NCI-H1092 treated with DMSO at 0.1 percent for 48 hours (cell line): ENCODE measurements around the gene PPEF1.
"Not testable (repeated sequence)": the region's sequence is repeated elsewhere in the genome, so short reads cannot be mapped to it uniquely, and the experiment has no call there.

Source experiments
- DNase-seq: peaks from one replicate; lab custom pipeline; 2025; lab: John Stamatoyannopoulos, UW

Gene PPEF1

GRCh38 chrX:18702362-18703195 is 4.9 kb upstream of the PPEF1 start:
- DNase-seq = no peak

DNA sequence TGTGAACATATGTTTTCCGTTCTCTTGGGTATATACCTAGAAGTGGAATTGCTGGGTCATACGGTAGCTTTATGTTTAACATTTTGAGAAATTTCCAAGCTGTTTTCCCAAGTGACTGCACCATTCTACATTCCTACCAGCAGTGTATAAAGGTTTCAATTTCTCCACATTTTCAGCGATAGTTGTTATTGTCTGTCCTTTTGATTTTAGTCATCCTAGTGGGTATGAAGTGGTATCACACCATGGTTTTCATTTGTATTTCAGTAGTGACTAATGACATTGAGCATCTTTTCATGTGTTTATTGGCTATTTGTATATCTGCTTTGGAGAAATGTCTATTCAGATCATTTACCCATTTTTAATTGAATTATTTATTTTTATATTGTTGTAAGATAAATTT is 2.4 kb downstream of the PPEF1 start:
- DNase-seq = no peak

DNA sequence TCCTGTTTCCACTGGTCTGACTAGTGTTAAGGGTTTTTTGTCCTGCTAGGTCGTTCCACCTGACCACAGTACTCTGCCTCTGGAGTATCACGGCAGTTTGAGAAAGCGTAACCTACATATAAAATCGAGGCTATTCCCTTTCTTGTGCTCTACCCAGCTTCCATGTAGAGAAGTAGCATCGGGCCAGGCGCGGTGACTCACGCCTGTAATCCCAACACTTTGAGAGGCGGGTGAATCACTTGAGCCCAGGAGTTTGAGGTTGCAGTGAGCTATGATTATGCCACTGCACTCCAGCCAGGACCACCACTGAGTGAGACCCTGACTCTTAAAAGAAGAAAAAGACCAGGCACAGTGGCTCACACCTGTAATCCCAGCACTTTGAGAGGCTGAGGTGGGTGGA is 7.5 kb downstream of the PPEF1 start:
- no peak for DNase-seq

GRCh38 chrX:18719852-18720251 is 12.4 kb downstream of the PPEF1 start:
- no peak for DNase-seq

DNA sequence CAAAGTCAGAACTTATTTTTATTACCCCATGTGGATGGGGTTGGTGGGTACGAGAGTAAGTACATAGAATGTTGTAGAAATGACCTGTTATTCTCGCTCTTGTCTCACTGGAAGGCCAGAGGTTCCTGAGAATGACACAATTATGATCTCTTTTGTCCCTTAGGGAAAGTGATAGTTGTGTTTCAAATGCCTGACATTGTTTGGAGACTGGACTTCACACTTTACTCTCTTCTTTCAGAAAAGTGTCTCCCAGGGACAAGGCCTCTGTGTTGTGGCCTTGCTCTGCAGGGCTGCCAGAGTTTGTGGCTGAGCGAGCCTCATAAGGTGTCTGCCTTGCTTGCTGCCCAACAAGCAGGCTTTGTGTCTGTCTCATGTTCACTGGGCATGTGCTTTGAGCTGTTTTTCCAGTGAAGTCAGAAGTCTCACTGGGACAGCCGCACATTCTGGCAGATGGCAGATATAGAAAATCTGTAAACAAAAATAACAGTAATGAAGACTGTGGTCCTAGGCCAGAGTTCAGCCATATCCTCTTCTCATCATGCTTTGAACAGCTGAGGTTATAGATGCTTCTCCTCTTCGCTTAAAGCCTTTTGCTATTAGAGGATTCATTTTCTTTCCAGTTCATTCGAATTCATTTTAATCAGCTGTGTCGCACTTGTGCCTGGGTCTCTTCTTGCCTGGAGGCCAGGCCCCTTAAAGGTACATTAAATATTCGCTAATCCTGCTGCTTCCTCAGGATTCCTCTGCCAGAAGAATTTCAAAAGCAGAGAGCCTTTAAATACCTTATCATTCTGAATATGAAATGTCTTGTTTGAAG is 14.4 kb downstream of the PPEF1 start:
- no peak for DNase-seq

DNA sequence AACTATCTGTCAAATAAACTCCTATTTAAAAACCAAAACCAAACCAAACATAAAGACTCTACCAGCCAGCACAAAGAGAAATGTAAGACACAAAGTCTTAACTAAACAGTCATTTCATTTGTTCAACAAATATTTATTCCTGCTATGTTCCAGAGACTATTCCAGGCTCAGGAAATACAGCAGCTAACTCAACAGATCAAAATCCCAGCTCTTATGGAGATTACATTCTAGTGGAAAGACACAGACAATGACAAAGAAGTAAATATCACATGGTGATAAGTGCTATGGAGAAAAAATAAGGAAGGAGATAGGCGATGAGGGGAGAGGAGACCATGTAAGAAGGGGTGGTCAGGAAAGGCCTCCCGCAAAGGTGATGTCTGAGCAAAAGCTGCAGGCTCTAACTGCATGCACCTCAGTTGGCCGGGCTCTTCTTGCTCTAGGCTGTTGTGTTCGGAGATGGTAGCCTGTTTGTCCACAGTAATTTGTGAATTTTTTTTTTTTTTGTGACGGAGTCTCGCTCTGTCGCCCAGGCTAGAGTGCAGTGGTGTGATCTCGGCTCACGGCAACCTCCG is 15.1 kb downstream of the PPEF1 start:
- DNase-seq = no peak

DNA sequence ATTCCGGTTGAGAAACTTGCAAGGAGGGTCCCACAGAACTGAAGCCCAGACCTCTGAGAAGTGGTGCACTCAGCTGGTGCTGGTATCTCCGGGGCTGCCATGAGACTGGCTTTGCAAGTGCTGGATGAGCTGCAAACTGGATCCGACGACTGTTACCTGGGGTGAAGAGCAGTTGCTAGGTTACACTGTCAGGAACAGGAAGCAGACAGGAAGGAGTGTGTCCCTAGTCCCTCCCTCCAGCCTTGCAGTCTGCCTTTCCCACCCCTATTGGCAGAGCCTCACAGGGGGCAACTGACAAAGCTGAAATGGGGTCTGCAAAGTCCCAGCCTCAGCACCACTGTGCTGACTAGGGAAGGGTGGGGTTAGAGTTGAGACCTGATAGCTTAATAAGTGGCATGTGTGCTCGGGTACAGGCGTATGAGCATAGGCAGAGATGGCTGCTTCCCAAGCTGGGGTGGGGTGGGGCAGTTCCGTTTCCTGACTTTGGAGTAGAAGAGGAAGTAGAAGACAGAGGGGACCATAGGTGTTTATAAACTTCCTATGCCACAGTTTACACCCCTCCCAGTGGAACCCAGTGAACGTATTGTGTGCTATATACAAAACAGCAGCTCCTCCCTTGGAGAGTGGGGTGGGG is 18.0 kb downstream of the PPEF1 start:
- DNase-seq = no peak

GRCh38 chrX:18733287-18733686 is 25.8 kb downstream of the PPEF1 start:
- no peak for DNase-seq

GRCh38 chrX:18739609-18740008 is 32.2 kb downstream of the PPEF1 start:
- DNase-seq = not testable (repeated sequence)

- no peak for DNase-seq
Observed at GRCh38 chrX:18748499-18748898, 41.1 kb downstream of the PPEF1 start.

DNA sequence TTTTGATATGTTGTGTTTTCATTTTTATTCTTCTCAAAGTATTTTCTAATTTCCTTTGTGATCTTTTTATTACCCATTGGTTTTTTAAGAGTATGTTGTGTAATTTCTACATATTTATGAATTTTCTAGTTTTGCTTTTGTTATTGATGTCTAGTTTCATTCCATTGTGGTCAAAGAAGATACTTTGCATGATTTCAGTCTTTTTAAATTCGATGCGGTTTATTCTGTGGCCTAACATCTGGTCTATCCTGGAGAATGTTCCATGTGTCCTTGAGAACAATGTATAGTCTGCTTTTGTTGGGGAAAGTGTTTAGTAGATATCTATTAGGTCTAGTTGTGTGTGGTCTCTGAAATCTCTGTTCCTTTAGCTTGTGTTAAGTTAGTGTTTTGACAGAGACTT is 46.2 kb downstream of the PPEF1 start:
- DNase-seq = no peak

GRCh38 chrX:18755651-18756050 is 48.2 kb downstream of the PPEF1 start:
- peak; percentile 0 for DNase-seq

- no peak for DNase-seq
Observed at GRCh38 chrX:18757956-18758932, 50.8 kb downstream of the PPEF1 start.

DNA sequence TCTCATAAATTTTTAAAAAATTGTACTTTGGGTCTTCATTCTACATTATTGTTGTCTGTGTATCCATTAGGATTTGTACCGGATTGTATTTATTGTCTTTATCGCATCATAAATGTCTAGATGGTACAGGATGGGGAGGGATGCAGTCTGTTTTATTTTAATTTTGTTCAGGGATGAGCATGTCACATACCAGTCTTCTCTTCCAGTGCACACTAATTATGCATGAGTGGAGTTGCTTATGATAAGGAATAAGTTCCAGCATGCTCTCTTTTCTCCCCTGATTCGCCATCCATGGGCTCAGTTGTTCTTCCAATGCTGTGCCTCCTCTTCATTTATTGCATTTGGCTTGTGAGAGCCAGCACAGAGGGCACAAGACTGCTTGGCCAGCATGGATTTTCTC is 54.3 kb downstream of the PPEF1 start:
- no peak for DNase-seq

- DNase-seq = not testable (repeated sequence)
Observed at GRCh38 chrX:18763106-18763505, 55.7 kb downstream of the PPEF1 start.

DNA sequence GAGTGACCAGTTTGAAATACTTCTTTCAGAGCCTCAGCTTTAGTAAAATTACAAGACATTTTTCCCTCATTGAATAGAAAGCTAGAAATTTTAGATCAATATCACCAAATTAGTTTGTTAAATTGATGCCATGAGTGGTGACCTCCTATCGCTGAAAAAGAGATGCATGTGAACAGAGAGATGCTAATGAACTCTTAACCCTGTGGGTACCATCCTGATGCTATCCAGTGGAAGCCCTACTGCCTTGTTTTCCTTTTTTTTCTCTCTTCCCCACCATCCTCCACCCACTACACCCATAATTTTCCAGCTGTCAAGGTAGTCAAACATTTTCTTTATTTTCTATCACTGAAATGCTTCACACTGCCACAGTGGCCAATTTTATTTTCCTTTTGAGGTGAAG is 61.9 kb downstream of the PPEF1 start:
- no peak for DNase-seq

DNA sequence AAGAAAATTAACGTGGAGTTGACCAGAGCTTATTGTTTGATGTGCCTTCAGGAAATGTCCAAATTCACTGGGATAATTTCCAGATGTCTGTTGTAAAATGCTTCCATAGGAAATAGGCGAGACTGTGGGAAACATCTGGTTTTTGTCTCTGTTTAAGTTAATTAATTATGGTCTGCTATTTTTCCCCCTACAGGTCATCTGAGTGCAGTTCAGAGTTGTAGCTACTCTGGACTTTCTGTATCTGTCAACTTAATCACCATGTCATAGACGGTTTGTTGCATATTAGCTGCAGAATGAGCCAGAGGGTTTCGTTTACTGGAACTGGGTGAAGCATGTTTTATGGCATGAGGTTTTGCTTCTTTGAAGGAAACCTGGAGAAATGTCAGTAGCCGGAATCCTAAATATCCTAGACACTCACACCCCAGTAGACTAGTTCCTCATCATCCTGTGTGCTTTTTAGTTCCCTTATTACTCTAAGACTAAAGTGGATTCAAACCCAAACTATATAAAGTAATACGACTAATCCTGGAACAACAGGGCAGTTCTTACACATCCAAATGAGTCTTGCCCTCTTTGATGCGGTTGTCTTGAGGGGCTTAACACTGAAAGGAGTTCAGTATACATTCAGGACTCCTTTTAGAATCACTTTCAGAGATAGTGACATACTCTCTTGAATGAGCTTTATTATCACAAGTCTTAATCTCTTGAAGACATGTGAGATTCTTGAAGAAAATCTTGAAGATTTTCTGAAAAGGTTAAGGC is 62.5 kb downstream of the PPEF1 start:
- DNase-seq = no peak

- DNase-seq = no peak
Observed at GRCh38 chrX:18789916-18790315, 82.5 kb downstream of the PPEF1 start.

DNA sequence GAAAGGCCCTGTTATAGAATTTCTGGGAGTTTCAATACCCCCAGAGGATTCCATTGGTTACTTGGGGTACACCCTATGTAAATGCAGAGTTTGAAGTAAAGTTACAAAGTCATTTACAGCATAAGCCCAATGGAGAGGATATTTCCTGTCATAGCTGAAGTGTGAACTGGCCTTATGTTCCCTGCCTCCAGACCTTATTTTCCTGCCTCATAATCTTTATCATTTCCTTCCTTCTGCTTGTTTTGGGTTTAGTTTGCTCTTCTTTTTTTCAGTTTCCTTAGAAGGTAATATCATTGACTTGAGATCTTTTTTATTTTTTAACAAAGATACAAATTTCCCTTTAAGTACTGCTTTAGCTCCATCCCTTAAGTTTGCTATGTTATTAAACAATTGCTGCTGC is 85.4 kb downstream of the PPEF1 start:
- no peak for DNase-seq

DNA sequence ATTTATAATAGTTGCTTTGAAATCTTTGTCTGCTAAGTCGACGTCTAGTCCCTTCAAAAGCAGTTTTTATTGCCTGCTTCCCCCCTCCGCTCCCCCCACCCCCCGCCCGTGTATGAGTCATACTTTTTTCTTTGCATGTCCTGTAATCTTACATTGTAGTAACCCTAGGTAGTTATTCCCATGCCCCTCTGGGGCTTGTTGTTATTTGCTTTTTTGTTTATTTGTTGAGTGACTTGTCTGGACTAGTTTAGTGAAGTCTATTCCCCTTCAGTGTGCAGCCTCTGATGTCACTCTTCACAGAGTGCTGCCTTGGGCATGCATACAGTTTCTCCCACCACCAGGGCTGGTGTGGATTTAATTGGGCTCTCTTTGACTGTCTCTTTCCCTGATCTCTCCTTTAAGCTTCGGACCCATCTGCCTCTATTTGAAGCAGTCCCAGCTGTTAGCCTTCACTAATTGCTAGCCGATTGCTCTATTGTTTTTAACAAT is 86.2 kb downstream of the PPEF1 start:
- DNase-seq = no peak
